Calu3 (cell line): Measurements from ENCODE around the gene SMAD2. TPM values are rescaled to one million over a fixed set of nuclear protein-coding genes. Genes with fewer than 3 reads are reported as not detected.

Source experiments
- BruUV-seq: library from RNA; stranded (reverse); fragments of 400-500 nt; replicated peaks from 2 replicates; lab custom pipeline; 2021; lab: Mats Ljungman, UMichigan
- CTCF ChIA-PET: fragments of 300-600 bp; sonication (Branson Sonifier 250); formaldehyde crosslinking; loops from one replicate; lab custom pipeline; 2022; ENCODE audit warnings: antibody characterized with exemption; lab: Charles Lee
- DNase-seq: peaks from one replicate; pipeline ENCODE4 v3.0.0; 2022
- H3K27ac Mint-ChIP-seq: one replicate; pipeline ENCODE4 v1.8.0; 2022; ENCODE audit warnings: mixed read lengths; ENCODE audit not compliant: unreplicated experiment
- H3K27me3 Mint-ChIP-seq: one replicate; pipeline ENCODE4 v1.8.0; 2022; ENCODE audit warnings: mixed read lengths; ENCODE audit not compliant: unreplicated experiment
- H3K36me3 Mint-ChIP-seq: one replicate; pipeline ENCODE4 v1.8.0; 2022; ENCODE audit warnings: mild to moderate bottlenecking, moderate library complexity, mixed read lengths; ENCODE audit not compliant: insufficient read depth, unreplicated experiment
- H3K4me1 Mint-ChIP-seq: one replicate; pipeline ENCODE4 v1.8.0; 2022; ENCODE audit warnings: mild to moderate bottlenecking, low read depth, mixed read lengths; ENCODE audit not compliant: unreplicated experiment
- H3K4me3 Mint-ChIP-seq: one replicate; pipeline ENCODE4 v1.8.0; 2022; ENCODE audit warnings: mild to moderate bottlenecking, low read depth, moderate library complexity, mixed read lengths; ENCODE audit not compliant: unreplicated experiment
- H3K9me3 Mint-ChIP-seq: one replicate; pipeline ENCODE4 v1.8.0; 2022; ENCODE audit warnings: low read depth, mixed read lengths; ENCODE audit not compliant: unreplicated experiment
- intact Hi-C: fragments of 100-400 bp; cut with micrococcal nuclease; formaldehyde crosslinking; loops from one replicate; pipeline ENCODE4 v1.10.0; 2022; ENCODE audit not compliant: unreplicated experiment
- total RNA-seq: library from RNA; stranded (reverse); gene quantifications from 2 replicates; pipeline ENCODE4 v1.2.3, GENCODE V29; 2022
- TF ChIP-seq, protein P1 (sequence below): fragments of 200-600 bp; IDR thresholded peaks from one replicate; pipeline ENCODE4 v1.8.0; 2022; ENCODE audit warnings: antibody characterized with exemption; ENCODE audit not compliant: unreplicated experiment

SMAD2 gene
- total RNA-seq, 1 experiment from 2014 or later = 134 TPM

DNA sequence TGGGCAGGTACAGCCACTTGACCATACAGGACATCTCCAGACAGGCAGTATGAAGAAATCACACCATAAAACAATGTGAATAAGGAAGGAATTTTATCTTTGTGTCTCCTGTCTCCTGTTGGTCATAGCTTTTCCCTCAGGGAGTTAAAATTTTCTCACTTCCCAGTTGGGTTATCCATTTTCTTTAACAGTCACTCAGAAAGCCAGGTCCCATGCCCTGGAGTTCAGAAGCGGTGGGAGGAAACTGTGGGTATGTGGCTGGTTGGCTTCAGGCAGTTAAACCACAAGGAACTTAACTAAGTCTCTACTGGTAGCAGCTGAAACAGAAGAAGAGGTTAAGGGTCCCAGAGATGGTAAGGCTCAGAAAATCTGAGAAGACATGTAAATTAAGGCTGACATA lies 6.5 kb upstream of the SMAD2 start:
- TF ChIP-seq, protein P1, sequence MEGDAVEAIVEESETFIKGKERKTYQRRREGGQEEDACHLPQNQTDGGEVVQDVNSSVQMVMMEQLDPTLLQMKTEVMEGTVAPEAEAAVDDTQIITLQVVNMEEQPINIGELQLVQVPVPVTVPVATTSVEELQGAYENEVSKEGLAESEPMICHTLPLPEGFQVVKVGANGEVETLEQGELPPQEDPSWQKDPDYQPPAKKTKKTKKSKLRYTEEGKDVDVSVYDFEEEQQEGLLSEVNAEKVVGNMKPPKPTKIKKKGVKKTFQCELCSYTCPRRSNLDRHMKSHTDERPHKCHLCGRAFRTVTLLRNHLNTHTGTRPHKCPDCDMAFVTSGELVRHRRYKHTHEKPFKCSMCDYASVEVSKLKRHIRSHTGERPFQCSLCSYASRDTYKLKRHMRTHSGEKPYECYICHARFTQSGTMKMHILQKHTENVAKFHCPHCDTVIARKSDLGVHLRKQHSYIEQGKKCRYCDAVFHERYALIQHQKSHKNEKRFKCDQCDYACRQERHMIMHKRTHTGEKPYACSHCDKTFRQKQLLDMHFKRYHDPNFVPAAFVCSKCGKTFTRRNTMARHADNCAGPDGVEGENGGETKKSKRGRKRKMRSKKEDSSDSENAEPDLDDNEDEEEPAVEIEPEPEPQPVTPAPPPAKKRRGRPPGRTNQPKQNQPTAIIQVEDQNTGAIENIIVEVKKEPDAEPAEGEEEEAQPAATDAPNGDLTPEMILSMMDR = no peak
- peaks cover 15% of the 10 kb centered on the region for H3K4me1 Mint-ChIP-seq
- CTCF ChIA-PET = interaction anchor here (0.8 kb wide), 1 partner anchor 10 kb away, joined by 3 read pairs; no protein-coding TSS in a partner anchor
- H3K27me3 Mint-ChIP-seq = no peaks in the 10 kb centered on the region
- H3K9me3 Mint-ChIP-seq = peaks cover under 1% of the 10 kb centered on the region
- H3K4me3 Mint-ChIP-seq = no peak overlapping the region
- H3K27ac Mint-ChIP-seq = no peak overlapping the region
- BruUV-seq = no TSS peak
- DNase-seq = no peak
- H3K36me3 Mint-ChIP-seq = peaks cover 4% of the 10 kb centered on the region
- intact Hi-C loops = loop anchor here (10.0 kb wide), 1 partner anchor 528 kb away; no protein-coding TSS in a partner anchor

DNA sequence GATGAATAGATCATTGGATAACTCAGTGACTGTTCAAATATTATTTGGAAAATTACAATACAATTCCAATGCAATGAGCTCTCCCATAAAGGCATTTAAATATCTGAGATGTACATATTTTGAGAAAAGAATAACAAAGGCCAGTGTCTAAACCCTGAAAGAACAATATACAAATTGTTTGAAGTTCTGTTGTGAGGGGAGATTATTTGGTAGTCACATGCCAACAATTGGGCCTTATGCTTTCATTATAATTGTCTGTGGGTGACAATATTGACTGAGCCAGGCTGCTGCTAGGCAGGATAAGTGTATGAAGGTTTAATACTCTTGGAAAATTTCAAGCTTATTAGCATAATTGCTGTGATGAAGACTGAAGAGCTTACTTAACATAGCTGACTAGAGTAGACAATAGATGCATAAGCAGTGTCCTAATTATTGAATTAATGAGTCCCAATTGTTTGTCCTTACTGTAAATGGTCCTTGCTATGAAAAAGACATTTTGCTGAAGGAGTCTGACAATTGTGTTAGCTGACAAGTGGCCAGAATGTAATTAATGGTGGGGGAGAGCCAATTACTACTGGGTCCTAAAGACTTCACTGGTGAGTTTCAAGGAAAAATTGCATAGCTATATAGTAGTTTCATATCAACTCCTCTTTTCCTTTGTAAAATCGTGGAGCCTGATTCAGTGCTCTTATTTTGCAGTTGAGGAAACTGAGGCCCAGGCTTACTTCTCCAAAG lies 5.0 kb upstream of the SMAD2 start:
- no TSS peak for BruUV-seq
- TF ChIP-seq, protein P1 = no peak
- Mint-ChIP-seq H3K27me3 (no peaks in the 10 kb centered on the region), H3K27ac (no peak overlapping the region), H3K4me3 (no peak overlapping the region), H3K9me3 (no peaks in the 10 kb centered on the region), H3K4me1 (peaks cover 19% of the 10 kb centered on the region), H3K36me3 (peaks cover 18% of the 10 kb centered on the region)
- DNase-seq = no peak
- CTCF ChIA-PET = no interaction called here
- intact Hi-C loops = loop anchor here (10.0 kb wide), 1 partner anchor 529 kb away; no protein-coding TSS in a partner anchor

DNA sequence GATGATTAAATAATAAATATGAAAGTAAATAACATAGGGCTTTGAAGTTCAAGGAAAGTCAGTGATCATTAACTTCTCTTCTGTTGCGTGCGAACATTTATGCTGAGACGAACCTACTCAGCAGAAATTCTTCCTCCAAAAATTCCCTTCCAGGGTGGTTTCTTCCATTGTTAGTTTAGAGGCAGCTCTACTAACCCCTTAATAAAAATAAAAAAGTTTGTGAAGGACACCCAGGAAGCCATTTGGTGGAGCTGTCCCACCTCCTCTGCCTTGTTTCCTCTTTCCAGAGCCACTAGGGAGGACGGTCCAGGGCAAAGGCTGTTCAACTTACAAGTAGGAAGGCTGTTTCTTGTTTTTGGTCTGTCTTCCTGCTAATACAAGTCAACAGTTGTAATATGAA lies 2.1 kb upstream of the SMAD2 start:
- intact Hi-C loops = loop anchor here (1.0 to 10.0 kb wide), 4 partner anchors 70 to 532 kb away; no protein-coding TSS in a partner anchor
- peak overlapping the region; percentile 74 for H3K4me3 Mint-ChIP-seq
- H3K4me1 Mint-ChIP-seq = peaks cover 30% of the 10 kb centered on the region
- peak overlapping the region; percentile 84 for H3K27ac Mint-ChIP-seq
- peak; percentile 18 for DNase-seq
- peaks cover 45% of the 10 kb centered on the region for H3K36me3 Mint-ChIP-seq
- CTCF ChIA-PET = interaction anchor here (1.0 kb wide), 1 partner anchor 160 kb away, joined by 3 read pairs; no protein-coding TSS in a partner anchor
- TF ChIP-seq, protein P1 = no peak
- BruUV-seq = no TSS peak
- no peaks in the 10 kb centered on the region for H3K9me3 Mint-ChIP-seq
- H3K27me3 Mint-ChIP-seq = no peaks in the 10 kb centered on the region

DNA sequence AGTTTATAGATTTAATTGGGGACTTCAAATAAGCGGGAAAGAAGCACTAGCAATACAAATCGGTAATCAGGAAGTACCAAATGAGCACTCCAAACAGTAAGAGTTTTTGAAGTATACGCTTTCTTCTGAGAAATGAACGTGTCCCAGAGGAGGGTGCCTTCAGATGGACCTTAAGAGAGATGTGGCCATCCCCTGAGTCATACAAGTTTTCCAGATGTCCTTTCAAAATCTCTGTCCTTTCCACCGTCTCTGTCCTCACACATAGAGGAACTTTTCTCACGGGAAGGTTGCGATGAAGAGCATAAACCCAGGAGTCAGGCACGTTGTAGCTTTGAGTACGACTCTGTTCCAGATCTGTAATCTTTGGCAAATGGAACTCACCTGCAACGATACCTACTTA lies 1.7 kb upstream of the SMAD2 start:
- DNase-seq = no peak
- CTCF ChIA-PET = interaction anchor here (1.0 kb wide), 1 partner anchor 159 kb away, joined by 3 read pairs; no protein-coding TSS in a partner anchor
- H3K27me3 Mint-ChIP-seq = no peaks in the 10 kb centered on the region
- intact Hi-C loops = loop anchor here (1.0 to 10.0 kb wide), 4 partner anchors 70 to 533 kb away; no protein-coding TSS in a partner anchor
- H3K27ac Mint-ChIP-seq = peak overlapping the region; percentile 84
- peaks cover 45% of the 10 kb centered on the region for H3K36me3 Mint-ChIP-seq
- no peaks in the 10 kb centered on the region for H3K9me3 Mint-ChIP-seq
- H3K4me1 Mint-ChIP-seq = peaks cover 34% of the 10 kb centered on the region
- H3K4me3 Mint-ChIP-seq = peak overlapping the region; percentile 74
- TF ChIP-seq, protein P1 = no peak
- no TSS peak for BruUV-seq
